IMR-90 (cell line): Measurements from ENCODE around the gene FAM20C.

Experiments
- BHLHE40 ChIP-seq: fragments of 150-350 bp; IDR thresholded peaks from 2 replicates; pipeline ENCODE4 v1.6.1; 2016; ENCODE audit warnings: mild to moderate bottlenecking, low read depth, low read length
- CEBPB ChIP-seq: IDR thresholded peaks from 2 replicates; pipeline ENCODE4 v1.6.1; 2012; ENCODE audit warnings: low read depth, low read length, improper control_type of control experiment
- CHD1 ChIP-seq: IDR thresholded peaks from 2 replicates; pipeline ENCODE4 v1.6.1; 2012; ENCODE audit warnings: low read depth, low read length, improper control_type of control experiment
- CTCF ChIP-seq: conservative IDR thresholded peaks from 2 replicates; pipeline ENCODE4 v1.5.1; 2012; ENCODE audit warnings: mild to moderate bottlenecking, low read depth, low read length, improper control_type of control experiment
- FOS ChIP-seq: fragments of 150-350 bp; IDR thresholded peaks from 2 replicates; pipeline ENCODE4 v1.6.1; 2016; ENCODE audit warnings: low read depth, low read length
- MAFK ChIP-seq: IDR thresholded peaks from 2 replicates; pipeline ENCODE4 v1.6.1; 2012; ENCODE audit warnings: low read depth, low read length, improper control_type of control experiment
- MAZ ChIP-seq: IDR thresholded peaks from 2 replicates; pipeline ENCODE4 v1.6.1; 2012; ENCODE audit warnings: low read depth, mild to moderate bottlenecking, low read length, improper control_type of control experiment, moderate library complexity, borderline replicate concordance
- MXI1 ChIP-seq: IDR thresholded peaks from 2 replicates; pipeline ENCODE4 v1.6.1; 2012; ENCODE audit warnings: low read depth, mild to moderate bottlenecking, low read length, moderate library complexity, borderline replicate concordance
- POLR2A ChIP-seq: IDR thresholded peaks from 2 replicates; pipeline ENCODE4 v1.6.1; 2012; ENCODE audit warnings: mild to moderate bottlenecking, low read depth, low read length
- RAD21 ChIP-seq: IDR thresholded peaks from 2 replicates; pipeline ENCODE4 v1.6.1; 2012; ENCODE audit warnings: low read length, improper control_type of control experiment
- SMC3 ChIP-seq: fragments of 150-350 bp; IDR thresholded peaks from 2 replicates; pipeline ENCODE4 v1.6.1; 2016; ENCODE audit warnings: low read depth, mild to moderate bottlenecking, antibody characterized with exemption, low read length, moderate library complexity
- USF2 ChIP-seq: fragments of 150-350 bp; IDR thresholded peaks from 2 replicates; pipeline ENCODE4 v1.6.1; 2017; ENCODE audit warnings: mild to moderate bottlenecking, antibody characterized with exemption, low read length, low read depth

GRCh38 chr7:262251-262572 lies 69.8 kb downstream of the FAM20C start:
- no peak for TF ChIP-seq POLR2A
- TF ChIP-seq BHLHE40: no peak
- TF ChIP-seq CTCF: no peak
- no peak for TF ChIP-seq MAZ
- TF ChIP-seq MAFK: no peak
- no peak for TF ChIP-seq USF2
- TF ChIP-seq RAD21: no peak
- no peak for TF ChIP-seq CEBPB
- TF ChIP-seq SMC3: no peak
- TF ChIP-seq MXI1: no peak
- TF ChIP-seq CHD1: no peak
- TF ChIP-seq FOS: no peak
